Nephron (organoid): ENCODE data around the gene SUV39H1.
A peak's percentile ranks its signal among the peaks of the same experiment; 100 is the strongest.
"Not testable (repeated sequence)": the region's sequence is repeated elsewhere in the genome, so short reads cannot be mapped to it uniquely, and the experiment has no call there.

ENCODE experiments used
- H3K27ac Mint-ChIP-seq, 3 experiments: 2 replicates each; pipeline ENCODE4 v1.8.0; 2020; ENCODE audit warnings: mixed read lengths in 3 of 3, mild to moderate bottlenecking in 2 of 3, moderate library complexity in 1 of 3
- H3K27me3 Mint-ChIP-seq: 2 replicates; pipeline ENCODE4 v1.8.0; 2021; ENCODE audit warnings: low read depth, mild to moderate bottlenecking, moderate library complexity, mixed read lengths
- H3K36me3 Mint-ChIP-seq: 2 replicates; pipeline ENCODE4 v1.8.0; 2020; ENCODE audit warnings: low read depth, mixed read lengths
- H3K4me1 Mint-ChIP-seq: 2 replicates; pipeline ENCODE4 v1.8.0; 2020; ENCODE audit warnings: mixed read lengths
- H3K4me3 Mint-ChIP-seq, 3 experiments: 2 replicates each; pipeline ENCODE4 v1.8.0; 2020; ENCODE audit warnings: mild to moderate bottlenecking in 3 of 3, mixed read lengths in 3 of 3, moderate library complexity in 2 of 3
- H3K9me3 Mint-ChIP-seq: 2 replicates; pipeline ENCODE4 v1.8.0; 2020; ENCODE audit warnings: mixed read lengths
- TF ChIP-seq, protein P1 (sequence below), 3 experiments: fragments of 200-600 bp; sonication (generic); IDR thresholded peaks; one replicate each; pipeline ENCODE4 v1.5.0; 2021; ENCODE audit warnings: antibody characterized with exemption in 3 of 3; ENCODE audit not compliant: unreplicated experiment in 3 of 3

SUV39H1 gene

DNA sequence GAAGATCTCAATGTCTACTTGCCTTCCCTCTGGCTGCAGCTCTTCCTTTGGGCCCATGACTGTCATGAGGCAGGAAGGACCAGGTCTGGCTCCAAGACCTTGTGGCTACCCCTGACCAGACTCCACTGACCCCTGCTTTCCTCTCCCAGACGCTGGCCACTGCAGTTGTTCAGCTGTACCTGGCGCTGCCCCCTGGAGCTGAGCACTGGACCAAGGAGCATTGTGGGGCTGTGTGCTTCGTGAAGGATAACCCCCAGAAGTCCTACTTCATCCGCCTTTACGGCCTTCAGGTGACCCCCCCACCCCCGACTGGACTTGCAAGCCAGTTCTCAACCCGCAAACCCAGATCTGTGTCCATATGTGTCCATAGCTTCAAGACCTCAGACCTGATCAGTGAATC lies 12.4 kb upstream of the SUV39H1 start:
- TF ChIP-seq, protein P1, sequence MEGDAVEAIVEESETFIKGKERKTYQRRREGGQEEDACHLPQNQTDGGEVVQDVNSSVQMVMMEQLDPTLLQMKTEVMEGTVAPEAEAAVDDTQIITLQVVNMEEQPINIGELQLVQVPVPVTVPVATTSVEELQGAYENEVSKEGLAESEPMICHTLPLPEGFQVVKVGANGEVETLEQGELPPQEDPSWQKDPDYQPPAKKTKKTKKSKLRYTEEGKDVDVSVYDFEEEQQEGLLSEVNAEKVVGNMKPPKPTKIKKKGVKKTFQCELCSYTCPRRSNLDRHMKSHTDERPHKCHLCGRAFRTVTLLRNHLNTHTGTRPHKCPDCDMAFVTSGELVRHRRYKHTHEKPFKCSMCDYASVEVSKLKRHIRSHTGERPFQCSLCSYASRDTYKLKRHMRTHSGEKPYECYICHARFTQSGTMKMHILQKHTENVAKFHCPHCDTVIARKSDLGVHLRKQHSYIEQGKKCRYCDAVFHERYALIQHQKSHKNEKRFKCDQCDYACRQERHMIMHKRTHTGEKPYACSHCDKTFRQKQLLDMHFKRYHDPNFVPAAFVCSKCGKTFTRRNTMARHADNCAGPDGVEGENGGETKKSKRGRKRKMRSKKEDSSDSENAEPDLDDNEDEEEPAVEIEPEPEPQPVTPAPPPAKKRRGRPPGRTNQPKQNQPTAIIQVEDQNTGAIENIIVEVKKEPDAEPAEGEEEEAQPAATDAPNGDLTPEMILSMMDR (IDR thresholded peaks at IDR 0.05; ENCODE audit: unreplicated experiment in 3 of 3): no peak
- Mint-ChIP-seq H3K36me3 (no peaks in the 10 kb centered on the region), H3K4me1 (no peaks in the 10 kb centered on the region), H3K27me3 (no peaks in the 10 kb centered on the region), H3K4me3 (no peak overlapping the region), H3K27ac (no peak overlapping the region), H3K9me3 (peaks cover 20% of the 10 kb centered on the region)

DNA sequence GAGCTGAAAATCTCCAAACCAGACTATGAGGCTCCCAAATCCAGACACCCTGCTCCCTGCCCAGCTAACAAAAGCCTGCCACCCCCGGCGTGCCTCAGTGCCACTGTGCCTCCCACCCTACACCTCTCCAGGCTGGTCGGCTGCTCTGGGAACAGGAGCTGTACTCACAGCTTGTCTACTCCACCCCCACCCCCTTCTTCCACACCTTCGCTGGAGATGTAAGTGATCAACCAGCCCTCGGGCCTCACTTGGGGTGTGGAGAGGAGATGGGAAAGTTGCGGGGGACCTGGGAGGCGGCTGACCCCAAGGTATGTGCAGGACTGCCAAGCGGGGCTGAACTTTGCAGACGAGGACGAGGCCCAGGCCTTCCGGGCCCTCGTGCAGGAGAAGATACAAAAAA lies 11.1 kb upstream of the SUV39H1 start:
- Mint-ChIP-seq H3K36me3 (no peaks in the 10 kb centered on the region), H3K27ac (no peak overlapping the region), H3K4me3 (no peak overlapping the region), H3K4me1 (no peaks in the 10 kb centered on the region), H3K27me3 (no peaks in the 10 kb centered on the region), H3K9me3 (peaks cover 15% of the 10 kb centered on the region)
- TF ChIP-seq, protein P1 (IDR thresholded peaks at IDR 0.05; ENCODE audit: unreplicated experiment in 3 of 3): no peak

DNA sequence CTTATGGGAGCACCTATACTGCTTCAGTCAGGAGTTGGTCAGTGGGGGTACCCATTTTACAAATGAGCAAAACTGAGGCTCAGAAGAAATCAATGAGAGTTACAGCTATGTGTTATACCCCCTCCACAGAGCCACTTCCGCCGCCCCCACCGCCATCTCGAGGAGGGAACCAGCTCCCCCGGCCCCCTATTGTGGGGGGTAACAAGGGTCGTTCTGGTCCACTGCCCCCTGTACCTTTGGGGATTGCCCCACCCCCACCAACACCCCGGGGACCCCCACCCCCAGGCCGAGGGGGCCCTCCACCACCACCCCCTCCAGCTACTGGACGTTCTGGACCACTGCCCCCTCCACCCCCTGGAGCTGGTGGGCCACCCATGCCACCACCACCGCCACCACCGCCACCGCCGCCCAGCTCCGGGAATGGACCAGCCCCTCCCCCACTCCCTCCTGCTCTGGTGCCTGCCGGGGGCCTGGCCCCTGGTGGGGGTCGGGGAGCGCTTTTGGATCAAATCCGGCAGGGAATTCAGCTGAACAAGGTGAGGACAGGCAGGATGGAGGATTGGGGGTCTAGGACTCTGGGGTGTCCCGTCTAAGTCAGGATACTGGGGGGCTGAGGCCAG lies 7.9 kb upstream of the SUV39H1 start:
- no peaks in the 10 kb centered on the region for H3K36me3 Mint-ChIP-seq

DNA sequence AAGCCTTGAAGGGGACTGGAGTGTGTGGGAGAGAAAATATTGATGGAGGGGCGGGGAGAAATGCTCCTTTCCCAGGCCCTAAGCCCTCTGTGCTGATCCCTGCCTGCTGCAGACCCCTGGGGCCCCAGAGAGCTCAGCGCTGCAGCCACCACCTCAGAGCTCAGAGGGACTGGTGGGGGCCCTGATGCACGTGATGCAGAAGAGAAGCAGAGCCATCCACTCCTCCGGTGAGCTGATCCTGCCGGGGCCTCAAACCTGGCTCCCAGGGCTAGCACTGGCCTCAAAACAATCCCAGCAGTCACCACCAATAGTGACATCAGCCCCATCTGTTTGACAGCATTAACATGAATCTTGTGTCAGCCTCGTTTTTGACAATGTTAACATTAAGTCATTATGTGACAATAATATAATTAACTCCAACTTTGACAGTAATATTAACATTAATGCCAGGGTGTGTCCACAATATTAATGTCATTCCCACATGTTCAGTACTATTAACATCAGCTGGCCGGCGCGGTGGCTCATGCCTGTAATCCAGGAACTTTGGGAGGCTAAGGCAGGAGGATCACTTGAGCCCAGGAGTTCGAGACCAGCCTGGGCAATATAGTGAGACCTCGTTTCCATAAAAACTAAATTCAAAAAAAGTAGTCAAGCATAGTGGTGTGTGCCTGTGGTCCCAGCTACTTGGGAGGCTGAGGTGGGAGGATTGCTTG lies 7.2 kb upstream of the SUV39H1 start:
- no peaks in the 10 kb centered on the region for H3K4me1 Mint-ChIP-seq
- H3K9me3 Mint-ChIP-seq: peaks cover 19% of the 10 kb centered on the region
- H3K27me3 Mint-ChIP-seq: no peaks in the 10 kb centered on the region
- no peak overlapping the region for H3K27ac Mint-ChIP-seq
- TF ChIP-seq, protein P1 (IDR thresholded peaks at IDR 0.05; ENCODE audit: unreplicated experiment in 3 of 3): no peak
- no peaks in the 10 kb centered on the region for H3K36me3 Mint-ChIP-seq
- H3K4me3 Mint-ChIP-seq: no peak overlapping the region

More for the DNA sequence above, 7.9 kb upstream of the SUV39H1 start:
- Mint-ChIP-seq H3K4me1 (no peaks in the 10 kb centered on the region), H3K27me3 (no peaks in the 10 kb centered on the region), H3K4me3 (no peak overlapping the region), H3K27ac (no peak overlapping the region), H3K9me3 (peaks cover 20% of the 10 kb centered on the region)
- TF ChIP-seq, protein P1 (IDR thresholded peaks at IDR 0.05; ENCODE audit: unreplicated experiment in 3 of 3): no peak

DNA sequence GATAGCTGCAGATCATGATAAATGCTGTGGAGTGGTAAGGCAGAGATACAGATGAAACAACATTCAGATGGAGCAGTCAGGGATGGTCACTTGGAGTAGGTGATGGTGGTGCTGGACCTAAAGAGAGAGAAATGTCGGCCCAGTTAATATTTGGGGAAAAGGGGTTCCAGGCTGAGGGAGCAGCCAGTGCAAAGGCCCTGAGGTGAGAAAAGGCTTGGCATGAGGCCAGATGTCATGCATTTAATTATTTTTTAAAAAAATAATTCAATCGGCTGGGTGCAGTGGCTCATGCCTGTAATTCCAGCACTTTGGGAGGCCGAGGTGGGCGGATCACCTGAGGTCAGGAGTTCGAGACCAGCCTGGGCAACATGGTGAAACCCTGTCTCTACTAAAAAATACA lies 4.8 kb upstream of the SUV39H1 start:
- not testable (repeated sequence) for H3K27me3 Mint-ChIP-seq, H3K27ac Mint-ChIP-seq, H3K4me3 Mint-ChIP-seq, H3K36me3 Mint-ChIP-seq, H3K4me1 Mint-ChIP-seq
- H3K9me3 Mint-ChIP-seq: peaks cover 16% of the 10 kb centered on the region

DNA sequence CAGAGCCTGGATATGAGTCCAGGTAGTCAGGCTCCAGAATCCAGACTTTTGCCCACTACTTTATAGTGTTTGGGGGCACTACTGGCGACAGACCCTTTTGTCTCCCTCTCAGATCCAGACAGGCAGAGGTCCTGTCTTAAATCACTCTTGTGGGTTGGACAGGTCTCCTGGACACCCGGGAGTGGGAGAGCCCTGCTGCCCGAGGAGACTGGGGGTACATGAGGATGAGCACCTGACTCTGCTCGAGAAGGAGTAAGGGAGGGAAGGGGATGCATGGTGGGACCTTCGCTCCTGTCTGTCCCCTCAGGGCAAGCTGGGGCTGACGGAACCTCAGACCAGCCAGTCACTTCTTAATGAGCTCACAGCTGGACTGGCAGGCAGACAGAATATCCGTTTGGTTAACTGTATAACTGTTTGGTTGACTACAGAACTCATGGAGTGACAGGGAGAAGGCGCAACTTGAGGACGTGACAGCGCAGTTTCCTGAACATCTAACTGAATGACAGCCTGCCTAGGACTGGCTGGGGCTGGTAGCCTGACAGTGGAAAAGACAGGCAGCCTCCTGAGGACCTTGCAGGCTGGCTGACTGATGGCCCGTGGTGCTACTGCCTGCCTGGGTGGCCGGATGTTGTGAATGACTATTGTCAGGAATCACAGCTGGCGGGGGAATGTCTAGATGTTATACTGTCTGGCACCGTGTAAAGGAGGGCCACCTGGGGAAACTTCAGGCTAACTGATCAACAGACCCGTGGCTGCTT lies 1.6 kb upstream of the SUV39H1 start:
- Mint-ChIP-seq H3K9me3 (peaks cover 16% of the 10 kb centered on the region), H3K4me3 (peak overlapping the region; percentile 86 to 93 (median 91)), H3K4me1 (peaks cover 9% of the 10 kb centered on the region), H3K36me3 (peaks cover 6% of the 10 kb centered on the region), H3K27me3 (no peaks in the 10 kb centered on the region), H3K27ac (peak overlapping the region in 2 of 3 experiments; percentile 77 to 83)
- TF ChIP-seq, protein P1 (IDR thresholded peaks at IDR 0.05; ENCODE audit: unreplicated experiment in 3 of 3): no peak
